GM12878 (cell line): ENCODE measurements around the gene TIAM1. TPM values are rescaled to one million over a fixed set of nuclear protein-coding genes. Genes with fewer than 3 reads are reported as not detected.

ENCODE experiments used
- ATAC-seq: fragments of 200-7000 bp; cut with Tn5 transposase; 3 replicates; pipeline ENCODE4 v1.9.1; 2020; ENCODE audit warnings: mild to moderate bottlenecking, moderate library complexity
- BruUV-seq: library from RNA; stranded (reverse); fragments of 400-500 nt; replicated peaks from 2 replicates; lab custom pipeline; 2021; lab: Mats Ljungman, UMichigan
- CTCF ChIA-PET: fragments of 300-600 bp; sonication (Branson Sonifier 250); formaldehyde crosslinking; extraction: SDS; loops from one replicate; lab custom pipeline; 2021; ENCODE audit warnings: inconsistent platforms; lab: Yijun Ruan, JAX
- POLR2A ChIA-PET: fragments of 350-600 bp; formaldehyde crosslinking; extraction: SDS; loops from one replicate; lab custom pipeline; 2021; ENCODE audit warnings: inconsistent platforms; lab: Charles Lee
- RAD21 ChIA-PET: fragments of 300-600 bp; sonication (Branson Sonifier 250); formaldehyde crosslinking; loops from one replicate; lab custom pipeline; 2023; ENCODE audit warnings: antibody characterized with exemption; ENCODE audit not compliant: unreplicated experiment; lab: Charles Lee
- SMC1A ChIA-PET: fragments of 300-600 bp; sonication (Branson Sonifier 250); formaldehyde crosslinking; loops from one replicate; lab custom pipeline; 2023; ENCODE audit not compliant: unreplicated experiment, uncharacterized antibody; lab: Charles Lee
- DNase-seq: peaks from one replicate; pipeline ENCODE4 v3.0.0-alpha.2; 2011; ENCODE audit warnings: low read depth, low spot score
- FAIRE-seq: peaks from 3 replicates; lab custom pipeline; 2011; peaks lifted over from hg19 to GRCh38; lab: Jason Lieb, UNC
- H2AFZ ChIP-seq: 2 replicates; pipeline ENCODE4 v1.6.0; 2011; ENCODE audit warnings: low read depth, low read length, control low read depth; ENCODE audit not compliant: control insufficient read depth
- H3K27ac ChIP-seq: 2 replicates; pipeline ENCODE4 v1.5.1; 2011; ENCODE audit warnings: control low read depth; ENCODE audit not compliant: control insufficient read depth, insufficient read depth
- H3K27me3 ChIP-seq, 2 experiments: replicated peaks in 1 of 2; 2 replicates each; pipeline versions ENCODE4 v1.6.0 to v1.6.1; 2011; ENCODE audit warnings: low read length in 1 of 2; ENCODE audit not compliant: control insufficient read depth in 2 of 2, insufficient read depth in 2 of 2
- H3K36me3 ChIP-seq, 2 experiments: 2 replicates each; pipeline ENCODE4 v1.5.1; 2011; ENCODE audit warnings: low read length in 1 of 2; ENCODE audit not compliant: control insufficient read depth in 2 of 2, insufficient read depth in 2 of 2
- H3K4me1 ChIP-seq: 2 replicates; pipeline ENCODE4 v1.6.1; 2011; ENCODE audit warnings: mild to moderate bottlenecking, low read length, moderate library complexity, mixed read lengths; ENCODE audit not compliant: control insufficient read depth, insufficient read depth
- H3K4me2 ChIP-seq: 2 replicates; pipeline ENCODE4 v1.6.0; 2011; ENCODE audit warnings: control low read depth; ENCODE audit not compliant: control insufficient read depth, insufficient read depth
- H3K4me3 ChIP-seq: fragments of 200-600 bp; sonication (generic); 2 replicates; pipeline ENCODE4 v1.5.1; 2016
- H3K79me2 ChIP-seq: 2 replicates; pipeline ENCODE4 v1.6.0; 2011; ENCODE audit warnings: low read length; ENCODE audit not compliant: control insufficient read depth, insufficient read depth
- H3K9ac ChIP-seq: 2 replicates; pipeline ENCODE4 v1.8.0; 2011; ENCODE audit warnings: low read length, control low read depth, mixed read lengths; ENCODE audit not compliant: control insufficient read depth, insufficient read depth
- H3K9me3 ChIP-seq: replicated peaks from 3 replicates; pipeline ENCODE4 v1.5.1; 2011; ENCODE audit warnings: mild to moderate bottlenecking, low read length; ENCODE audit not compliant: control insufficient read depth, insufficient read depth
- H4K20me1 ChIP-seq: 2 replicates; pipeline ENCODE4 v1.6.0; 2011; ENCODE audit not compliant: control insufficient read depth, insufficient read depth
- BHLHE40 ChIP-seq, 2 experiments: fragments of 450-650 bp in 1 of 2; IDR thresholded peaks; 2 replicates each; pipeline ENCODE4 v1.6.1; 2011 to 2017; ENCODE audit warnings: low read depth in 2 of 2, borderline replicate concordance in 1 of 2, improper control_type of control experiment in 1 of 2, low read length in 1 of 2, mild to moderate bottlenecking in 1 of 2
- CBX3 ChIP-seq: fragments of 200-600 bp; sonication (generic); IDR thresholded peaks from 2 replicates; pipeline ENCODE4 v1.6.1; 2016; ENCODE audit warnings: low read depth, borderline replicate concordance
- CEBPB ChIP-seq, 2 experiments: fragments of 150-350 bp in 1 of 2; IDR thresholded peaks; 2 replicates each; pipeline ENCODE4 v1.6.1; 2012 to 2014; ENCODE audit warnings: low read depth in 2 of 2, low read length in 2 of 2, borderline replicate concordance in 1 of 2, inconsistent platforms in 1 of 2
- FOS ChIP-seq: IDR thresholded peaks from 3 replicates; pipeline ENCODE4 v1.6.1; 2011; ENCODE audit warnings: borderline replicate concordance; ENCODE audit not compliant: insufficient read length; ENCODE audit errors: extremely low read depth
- KAT2A ChIP-seq: conservative IDR thresholded peaks from 2 replicates; pipeline ENCODE4 v1.6.1; 2011; ENCODE audit warnings: low read depth, low read length; ENCODE audit not compliant: control insufficient read depth
- NR2C2 ChIP-seq: IDR thresholded peaks from 2 replicates; pipeline ENCODE4 v1.6.1; 2011; ENCODE audit warnings: borderline replicate concordance, low read depth; ENCODE audit not compliant: control insufficient read depth, insufficient read length
- POLR2AphosphoS5 ChIP-seq: IDR thresholded peaks from 2 replicates; pipeline ENCODE4 v1.6.1; 2011; ENCODE audit warnings: mild to moderate bottlenecking, low read length, inconsistent platforms
- STAT1 ChIP-seq: fragments of 450-650 bp; conservative IDR thresholded peaks from 2 replicates; pipeline ENCODE4 v1.6.1; 2014; ENCODE audit warnings: antibody characterized with exemption, mild to moderate bottlenecking
- TAF1 ChIP-seq: IDR thresholded peaks from 2 replicates; pipeline ENCODE4 v1.6.1; 2011; ENCODE audit warnings: mild to moderate bottlenecking, low read depth, low read length, borderline replicate concordance
- TCF12 ChIP-seq: IDR thresholded peaks from 2 replicates; pipeline ENCODE4 v1.6.1; 2011; ENCODE audit warnings: low read depth, mild to moderate bottlenecking, low read length
- ZBTB40 ChIP-seq: fragments of 450-650 bp; IDR thresholded peaks from 2 replicates; pipeline ENCODE4 v1.6.1; 2016; ENCODE audit warnings: mild to moderate bottlenecking, moderate library complexity, borderline replicate concordance
- ZNF622 ChIP-seq: fragments of 450-650 bp; IDR thresholded peaks from 2 replicates; pipeline ENCODE4 v1.6.1; 2017; ENCODE audit warnings: mild to moderate bottlenecking, inconsistent platforms
- WGBS: methylation state at CpG from one replicate; pipeline ENCODE4 v1.1.6; 2016; ENCODE audit warnings: low lambda C conversion rate; ENCODE audit not compliant: insufficient replicate concordance, insufficient coverage; ENCODE audit errors: missing lambda C conversion rate; 5-methylcytosine and 5-hydroxymethylcytosine counted together
- in situ Hi-C: fragments of 300-500 bp; cut with MboI; formaldehyde crosslinking; loops from 9 replicates; pipeline ENCODE4 v1.14.3; 2018; ENCODE audit warnings: mixed read lengths
- intact Hi-C: fragments of 100-400 bp; cut with micrococcal nuclease; formaldehyde crosslinking; loops from one replicate; pipeline ENCODE4 v1.14.2; 2022; ENCODE audit not compliant: unreplicated experiment
- polyA plus RNA-seq, 11 experiments: library from polyadenylated mRNA; depleted of rRNA in 4 of 11; unstranded in 6 of 11; stranded (reverse) in 5 of 11; fragments of >200 nt; fragmentation: Nextera tagmentation in 4 of 11; fragmentation: Illumina TruSeq in 1 of 11; extraction: Ambion mirVana in 4 of 11; extraction: Trizol in 1 of 11; gene quantifications; 1 replicate in 1 of 11; 2 replicates in 10 of 11; pipeline versions ENCODE4 v1.2.1 to v1.2.3, GENCODE V29; 2011 to 2016; ENCODE audit warnings: inconsistent platforms in 2 of 11, missing spikeins in 2 of 11, low read depth in 1 of 11
- total RNA-seq, 4 experiments: library from RNA; depleted of rRNA in 3 of 4; stranded (reverse); fragments of >200 nt in 3 of 4; fragmentation: Illumina TruSeq in 1 of 4; extraction: Trizol in 1 of 4; gene quantifications; 2 replicates each; pipeline versions ENCODE4 v1.2.1 to v1.2.3, GENCODE V29; 2013 to 2021
- TF ChIP-seq, protein P1 (sequence below): IDR thresholded peaks from 2 replicates; pipeline ENCODE4 v1.6.1; 2012; ENCODE audit warnings: low read length, inconsistent platforms

The TIAM1 gene
- total and polyA plus RNA-seq, 10 of the 15 experiments (the other 5 are each of a cell fraction or from before 2014, with no cell fraction given), result 0.31 to 35.9 (median 0.78) TPM

GRCh38 chr21:31187499-31187898, 156.6 kb downstream of the TIAM1 start (continued):
- TF ChIP-seq, protein P1, sequence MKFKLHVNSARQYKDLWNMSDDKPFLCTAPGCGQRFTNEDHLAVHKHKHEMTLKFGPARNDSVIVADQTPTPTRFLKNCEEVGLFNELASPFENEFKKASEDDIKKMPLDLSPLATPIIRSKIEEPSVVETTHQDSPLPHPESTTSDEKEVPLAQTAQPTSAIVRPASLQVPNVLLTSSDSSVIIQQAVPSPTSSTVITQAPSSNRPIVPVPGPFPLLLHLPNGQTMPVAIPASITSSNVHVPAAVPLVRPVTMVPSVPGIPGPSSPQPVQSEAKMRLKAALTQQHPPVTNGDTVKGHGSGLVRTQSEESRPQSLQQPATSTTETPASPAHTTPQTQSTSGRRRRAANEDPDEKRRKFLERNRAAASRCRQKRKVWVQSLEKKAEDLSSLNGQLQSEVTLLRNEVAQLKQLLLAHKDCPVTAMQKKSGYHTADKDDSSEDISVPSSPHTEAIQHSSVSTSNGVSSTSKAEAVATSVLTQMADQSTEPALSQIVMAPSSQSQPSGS, result no peak
- no peak for TF ChIP-seq TAF1

DNA sequence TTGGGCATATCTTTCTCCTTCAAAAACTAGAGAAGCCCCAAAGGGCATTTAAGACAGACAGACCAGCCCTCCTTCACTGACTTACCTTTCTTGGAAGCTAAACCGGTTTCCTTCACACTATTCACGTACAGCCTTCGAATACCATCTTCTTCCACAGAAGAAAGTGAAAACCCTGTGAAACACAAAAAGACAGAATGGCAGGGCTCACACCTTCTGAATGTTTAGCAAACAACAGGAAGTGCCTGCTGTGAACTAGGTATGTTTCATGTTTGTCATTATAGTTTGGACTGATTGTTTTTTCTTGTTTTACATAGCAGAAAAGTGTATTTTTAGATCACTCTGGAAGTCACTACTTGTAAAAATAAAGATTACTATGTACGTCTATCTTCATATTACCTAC, 157.1 kb downstream of the TIAM1 start:
- FAIRE-seq, result no peak
- intact Hi-C loops (no loop called here), in situ Hi-C loops (no loop called here)
- Histone ChIP-seq H3K27me3 (no peaks in the 10 kb centered on the region), H4K20me1 (no peaks in the 10 kb centered on the region), H3K9ac (no peak overlapping the region), H3K4me3 (no peak overlapping the region), H3K9me3 (no peaks in the 10 kb centered on the region), H3K79me2 (no peaks in the 10 kb centered on the region), H2AFZ (no peak overlapping the region), H3K36me3 (no peaks in the 10 kb centered on the region), H3K4me2 (no peak overlapping the region), H3K27ac (no peak overlapping the region), H3K4me1 (no peaks in the 10 kb centered on the region)
- ChIA-PET CTCF (interaction anchor here (0.6 kb wide), 1 partner anchor 17 kb away, joined by 3 read pairs; no protein-coding TSS in a partner anchor), SMC1A (interaction anchor here (0.8 to 1.5 kb wide), 2 partner anchors 8 to 76 kb away, joined by 3 read pairs; no protein-coding TSS in a partner anchor), POLR2A (no interaction called here), RAD21 (no interaction called here)
- ATAC-seq, result no peak
- no peak for DNase-seq
- WGBS, result 34% methylated on average over 4 of the region's 4 CpGs
- BruUV-seq, result no TSS peak
- TF ChIP-seq NR2C2 (no peak), TCF12 (no peak), KAT2A (no peak), ZBTB40 (no peak), BHLHE40 (IDR thresholded peaks at IDR 0.05; ENCODE audit: borderline replicate concordance in 1 of 2, low read depth in 2 of 2, low read length in 1 of 2) (no peak), CEBPB (IDR thresholded peaks at IDR 0.05; ENCODE audit: borderline replicate concordance in 1 of 2, low read depth in 2 of 2, low read length in 2 of 2) (no peak), ZNF622 (no peak), CBX3 (no peak), FOS (no peak), POLR2AphosphoS5 (no peak), STAT1 (no peak)
